Upper lobe of left lung (tissue), 4 donors: ENCODE results near the gene MILR1.

ENCODE experiments used
- POLR2A ChIP-seq, 4 donors: fragments of 450-650 bp; IDR thresholded peaks; one replicate each; pipeline ENCODE4 v1.5.1; 2016 to 2017; ENCODE audit warnings: antibody characterized with exemption in 4 of 4, mild to moderate bottlenecking in 2 of 4
- POLR2AphosphoS5 ChIP-seq, 2 donors: sonication (generic); formaldehyde crosslinking; IDR thresholded peaks; one replicate each; pipeline ENCODE4 v1.5.1; 2017; ENCODE audit warnings: antibody characterized with exemption in 2 of 2
- TF ChIP-seq, protein P1 (sequence below), 6 experiments: fragments of 450-650 bp in 4 of 6; fragments of 200-600 bp in 2 of 6; sonication (generic) in 2 of 6; IDR thresholded peaks; one replicate each; pipeline ENCODE4 v1.5.1; 2016 to 2019; ENCODE audit warnings: antibody characterized with exemption in 6 of 6

DNA sequence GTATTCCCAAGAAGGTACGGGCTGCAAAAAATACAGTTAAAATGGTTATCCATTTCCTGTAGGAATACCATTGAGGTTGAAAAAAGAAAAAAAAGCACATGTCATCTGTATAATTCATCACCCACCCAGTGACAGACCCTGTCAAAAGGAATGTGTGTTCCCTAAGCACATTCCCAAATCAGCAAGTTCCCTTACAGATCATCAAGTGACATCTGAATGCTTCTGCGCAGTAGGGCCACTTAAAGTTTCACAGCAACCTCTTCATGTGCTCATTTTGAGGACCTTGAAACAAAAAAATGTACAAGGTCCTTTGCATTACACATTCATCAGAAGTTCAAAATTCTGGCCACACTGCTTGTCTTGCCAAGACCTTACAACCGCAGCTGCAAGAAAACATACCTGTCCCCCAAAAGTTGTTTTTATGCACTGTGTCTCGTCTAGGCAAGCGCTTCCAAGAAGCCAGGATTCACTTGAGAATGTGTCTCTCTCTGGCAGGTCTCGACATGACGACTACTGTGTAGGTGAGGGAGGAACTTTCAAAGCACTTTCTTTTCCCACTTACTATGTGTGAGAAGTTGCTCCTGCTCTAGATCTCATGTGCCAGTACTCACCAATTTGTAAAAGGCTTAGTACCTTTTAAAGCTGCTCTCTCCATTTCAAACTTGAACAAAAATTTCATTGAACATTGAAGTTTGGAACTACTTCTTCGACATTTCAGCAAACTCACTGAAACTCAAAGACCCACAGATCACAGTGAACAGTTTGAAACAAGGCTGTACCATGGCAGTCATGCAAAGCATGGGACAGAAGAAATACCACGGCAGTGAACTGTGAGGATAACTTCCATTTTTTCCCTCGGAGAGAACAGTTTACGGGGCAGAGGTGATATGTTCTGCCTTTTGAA, 52.2 kb downstream of the MILR1 start:
- TF ChIP-seq, protein P1, sequence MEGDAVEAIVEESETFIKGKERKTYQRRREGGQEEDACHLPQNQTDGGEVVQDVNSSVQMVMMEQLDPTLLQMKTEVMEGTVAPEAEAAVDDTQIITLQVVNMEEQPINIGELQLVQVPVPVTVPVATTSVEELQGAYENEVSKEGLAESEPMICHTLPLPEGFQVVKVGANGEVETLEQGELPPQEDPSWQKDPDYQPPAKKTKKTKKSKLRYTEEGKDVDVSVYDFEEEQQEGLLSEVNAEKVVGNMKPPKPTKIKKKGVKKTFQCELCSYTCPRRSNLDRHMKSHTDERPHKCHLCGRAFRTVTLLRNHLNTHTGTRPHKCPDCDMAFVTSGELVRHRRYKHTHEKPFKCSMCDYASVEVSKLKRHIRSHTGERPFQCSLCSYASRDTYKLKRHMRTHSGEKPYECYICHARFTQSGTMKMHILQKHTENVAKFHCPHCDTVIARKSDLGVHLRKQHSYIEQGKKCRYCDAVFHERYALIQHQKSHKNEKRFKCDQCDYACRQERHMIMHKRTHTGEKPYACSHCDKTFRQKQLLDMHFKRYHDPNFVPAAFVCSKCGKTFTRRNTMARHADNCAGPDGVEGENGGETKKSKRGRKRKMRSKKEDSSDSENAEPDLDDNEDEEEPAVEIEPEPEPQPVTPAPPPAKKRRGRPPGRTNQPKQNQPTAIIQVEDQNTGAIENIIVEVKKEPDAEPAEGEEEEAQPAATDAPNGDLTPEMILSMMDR (IDR thresholded peaks at IDR 0.05) = no peak
- TF ChIP-seq POLR2A (IDR thresholded peaks at IDR 0.05) (peak in 1 of 4 donors; percentile 3), POLR2AphosphoS5 (IDR thresholded peaks at IDR 0.05) (no peak)
